Esophagus muscularis mucosa (tissue), 4 donors: ENCODE results near the gene DAPK1.

Experiments used
- EP300 ChIP-seq: sonication (generic); formaldehyde crosslinking; IDR thresholded peaks from one replicate; pipeline ENCODE4 v1.6.1; 2017; ENCODE audit warnings: antibody characterized with exemption
- POLR2A ChIP-seq: fragments of 450-650 bp; IDR thresholded peaks from one replicate; pipeline ENCODE4 v1.6.1; 2017; ENCODE audit warnings: antibody characterized with exemption, moderate library complexity, mild to moderate bottlenecking, low read depth
- POLR2AphosphoS5 ChIP-seq, 2 donors: sonication (generic); formaldehyde crosslinking; IDR thresholded peaks; one replicate each; pipeline ENCODE4 v1.6.1; 2017; ENCODE audit warnings: antibody characterized with exemption in 2 of 2
- TF ChIP-seq, protein P1 (sequence below), 3 experiments: fragments of 200-600 bp in 2 of 3; fragments of 450-650 bp in 1 of 3; sonication (generic) in 2 of 3; IDR thresholded peaks; one replicate each; pipeline ENCODE4 v1.5.1; 2017 to 2019; ENCODE audit warnings: antibody characterized with exemption in 3 of 3, mild to moderate bottlenecking in 2 of 3, moderate library complexity in 1 of 3

DNA sequence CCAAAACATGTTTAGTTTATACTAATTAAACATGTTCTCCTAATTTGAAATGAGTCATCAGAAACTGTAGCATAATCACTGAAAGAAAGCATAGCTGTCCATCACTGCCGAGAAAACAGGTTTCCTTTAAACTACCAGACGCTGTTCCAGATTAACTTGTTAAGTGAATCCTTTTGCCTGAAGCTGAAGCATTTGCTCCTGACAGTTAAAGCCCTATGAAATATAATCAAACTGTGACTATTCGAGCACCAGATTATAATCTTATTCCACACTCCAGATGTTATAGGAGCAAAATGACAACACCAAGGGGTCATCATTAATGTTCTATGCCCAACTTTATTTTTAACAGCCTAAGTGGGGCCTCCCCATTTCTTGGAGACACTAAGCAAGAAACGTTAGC lies 142.3 kb downstream of the DAPK1 start:
- TF ChIP-seq, protein P1, sequence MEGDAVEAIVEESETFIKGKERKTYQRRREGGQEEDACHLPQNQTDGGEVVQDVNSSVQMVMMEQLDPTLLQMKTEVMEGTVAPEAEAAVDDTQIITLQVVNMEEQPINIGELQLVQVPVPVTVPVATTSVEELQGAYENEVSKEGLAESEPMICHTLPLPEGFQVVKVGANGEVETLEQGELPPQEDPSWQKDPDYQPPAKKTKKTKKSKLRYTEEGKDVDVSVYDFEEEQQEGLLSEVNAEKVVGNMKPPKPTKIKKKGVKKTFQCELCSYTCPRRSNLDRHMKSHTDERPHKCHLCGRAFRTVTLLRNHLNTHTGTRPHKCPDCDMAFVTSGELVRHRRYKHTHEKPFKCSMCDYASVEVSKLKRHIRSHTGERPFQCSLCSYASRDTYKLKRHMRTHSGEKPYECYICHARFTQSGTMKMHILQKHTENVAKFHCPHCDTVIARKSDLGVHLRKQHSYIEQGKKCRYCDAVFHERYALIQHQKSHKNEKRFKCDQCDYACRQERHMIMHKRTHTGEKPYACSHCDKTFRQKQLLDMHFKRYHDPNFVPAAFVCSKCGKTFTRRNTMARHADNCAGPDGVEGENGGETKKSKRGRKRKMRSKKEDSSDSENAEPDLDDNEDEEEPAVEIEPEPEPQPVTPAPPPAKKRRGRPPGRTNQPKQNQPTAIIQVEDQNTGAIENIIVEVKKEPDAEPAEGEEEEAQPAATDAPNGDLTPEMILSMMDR (IDR thresholded peaks at IDR 0.05) = no peak
- TF ChIP-seq POLR2A = no peak
- no peak for TF ChIP-seq POLR2AphosphoS5 (IDR thresholded peaks at IDR 0.05)
- TF ChIP-seq EP300 = no peak
